Uterus (tissue), 4 donors: Measurements from ENCODE around the gene DPRX. TPM values are rescaled to one million over a fixed set of nuclear protein-coding genes. Genes with fewer than 3 reads are reported as not detected.
"Not testable (repeated sequence)": the region's sequence is repeated elsewhere in the genome, so short reads cannot be mapped to it uniquely, and the experiment has no call there.

Experiments used
- DNase-seq, 2 donors: peaks; one replicate each; pipeline ENCODE4 v3.0.0-alpha.2; 2019 to 2020
- H3K27ac ChIP-seq, 2 donors: fragments of 200-600 bp; sonication (generic); 1 replicate in 1 of 2; 2 replicates in 1 of 2; pipeline ENCODE4 v1.5.1; 2016 to 2018
- H3K27me3 ChIP-seq, 2 donors: fragments of 200-600 bp; sonication (generic); one replicate each; pipeline ENCODE4 v1.5.1; 2018 to 2019; ENCODE audit warnings: control low read depth in 1 of 2
- H3K36me3 ChIP-seq, 2 donors: fragments of 200-600 bp; sonication (generic); one replicate each; pipeline ENCODE4 v1.5.1; 2019; ENCODE audit warnings: control low read depth in 1 of 2
- H3K4me1 ChIP-seq, 2 donors: fragments of 200-600 bp; sonication (generic); one replicate each; pipeline ENCODE4 v1.5.1; 2018 to 2019; ENCODE audit warnings: control low read depth in 1 of 2
- H3K4me3 ChIP-seq, 2 donors: fragments of 200-600 bp; sonication (generic); 1 replicate in 1 of 2; 2 replicates in 1 of 2; pipeline ENCODE4 v1.5.1; 2018 to 2019; ENCODE audit warnings: mild to moderate bottlenecking in 1 of 2
- H3K9me3 ChIP-seq, 2 donors: fragments of 200-600 bp; sonication (generic); one replicate each; pipeline ENCODE4 v1.5.1; 2019; ENCODE audit warnings: control low read depth in 1 of 2
- CTCF ChIP-seq, 4 experiments: fragments of 200-600 bp in 2 of 4; fragments of 450-650 bp in 2 of 4; sonication (generic) in 2 of 4; IDR thresholded peaks; one replicate each; pipeline ENCODE4 v1.5.1; 2016 to 2019; ENCODE audit warnings: antibody characterized with exemption in 4 of 4, mild to moderate bottlenecking in 2 of 4, moderate library complexity in 1 of 4
- POLR2A ChIP-seq, 2 donors: fragments of 450-650 bp; IDR thresholded peaks; one replicate each; pipeline ENCODE4 v1.6.1; 2016; ENCODE audit warnings: antibody characterized with exemption in 2 of 2, mild to moderate bottlenecking in 1 of 2, moderate library complexity in 1 of 2
- intact Hi-C: fragments of 100-400 bp; cut with DNase I; formaldehyde crosslinking; loops from one replicate; pipeline ENCODE4 v1.15.1; 2023; ENCODE audit warnings: low total_unique reads
- total RNA-seq, 4 donors: library from RNA; depleted of rRNA in 3 of 4; stranded (reverse); fragments of >200 nt in 3 of 4; gene quantifications; one replicate each; pipeline versions ENCODE4 v1.1.0 to v1.2.4, GENCODE V29; 2014 to 2023
- donor health status: DM: yes; HTN: yes; CAD: no.

DPRX gene
- total RNA-seq, 4 donors from 2014 or later = not detected

- H3K36me3 ChIP-seq = no peaks in the 10 kb centered on the region
- DNase-seq = no peak
- H3K4me1 ChIP-seq = no peaks in the 10 kb centered on the region
- no peaks in the 10 kb centered on the region for H3K27me3 ChIP-seq
- intact Hi-C loops = no loop called here
- no peaks in the 10 kb centered on the region for H3K9me3 ChIP-seq
- no peak overlapping the region for H3K4me3 ChIP-seq
- no peak overlapping the region for H3K27ac ChIP-seq
- TF ChIP-seq POLR2A (IDR thresholded peaks at IDR 0.05) (no peak), CTCF (IDR thresholded peaks at IDR 0.05) (no peak)
These were observed 28.8 kb downstream of the DPRX start for GRCh38 chr19:53660584-53660983.

GRCh38 chr19:53662209-53662608 lies 30.4 kb downstream of the DPRX start:
- H3K27ac ChIP-seq = no peak overlapping the region
- intact Hi-C loops = no loop called here
- no peak for DNase-seq
- no peaks in the 10 kb centered on the region for H3K27me3 ChIP-seq
- no peaks in the 10 kb centered on the region for H3K4me1 ChIP-seq
- H3K36me3 ChIP-seq = no peaks in the 10 kb centered on the region
- H3K9me3 ChIP-seq = no peaks in the 10 kb centered on the region
- TF ChIP-seq POLR2A (IDR thresholded peaks at IDR 0.05) = no peak
- TF ChIP-seq CTCF (IDR thresholded peaks at IDR 0.05) = no peak
- H3K4me3 ChIP-seq = no peak overlapping the region

- H3K4me3 ChIP-seq = no peak overlapping the region
- no peaks in the 10 kb centered on the region for H3K4me1 ChIP-seq
- DNase-seq = no peak
- H3K36me3 ChIP-seq = no peaks in the 10 kb centered on the region
- intact Hi-C loops = no loop called here
- no peaks in the 10 kb centered on the region for H3K27me3 ChIP-seq
- no peaks in the 10 kb centered on the region for H3K9me3 ChIP-seq
- TF ChIP-seq POLR2A (IDR thresholded peaks at IDR 0.05) (no peak), CTCF (IDR thresholded peaks at IDR 0.05) (no peak)
- no peak overlapping the region for H3K27ac ChIP-seq
These were observed 32.4 kb downstream of the DPRX start for GRCh38 chr19:53664152-53664551.

- no peak for DNase-seq
- TF ChIP-seq CTCF (IDR thresholded peaks at IDR 0.05) (no peak), POLR2A (IDR thresholded peaks at IDR 0.05) (no peak)
- H3K4me3 ChIP-seq = no peak overlapping the region
- no peaks in the 10 kb centered on the region for H3K9me3 ChIP-seq
- H3K27me3 ChIP-seq = no peaks in the 10 kb centered on the region
- no peaks in the 10 kb centered on the region for H3K36me3 ChIP-seq
- no peak overlapping the region for H3K27ac ChIP-seq
- intact Hi-C loops = no loop called here
- H3K4me1 ChIP-seq = no peaks in the 10 kb centered on the region
These were observed 33.0 kb downstream of the DPRX start for GRCh38 chr19:53664760-53665159.

GRCh38 chr19:53666331-53666730 lies 34.5 kb downstream of the DPRX start:
- H3K36me3 ChIP-seq, H3K9me3 ChIP-seq, H3K4me3 ChIP-seq, H3K27ac ChIP-seq, H3K4me1 ChIP-seq, DNase-seq, H3K27me3 ChIP-seq, intact Hi-C loops: not testable (repeated sequence)

GRCh38 chr19:53668804-53669203 lies 37.0 kb downstream of the DPRX start:
- intact Hi-C loops, H3K27me3 ChIP-seq, DNase-seq, H3K36me3 ChIP-seq, H3K4me1 ChIP-seq, H3K27ac ChIP-seq, H3K9me3 ChIP-seq, H3K4me3 ChIP-seq: not testable (repeated sequence)
